Stimulated activated CD4-positive, alpha-beta T cell treated with anti-CD3 and anti-CD28 coated beads, Interleukin-15, amount 100 ng/mL, for 1 hour (primary cell): ENCODE data around the gene ABCG5.

ENCODE experiments used
- DNase-seq, 2 donors: peaks; one replicate each; pipeline ENCODE4 v3.0.0-alpha.2; 2020; ENCODE audit warnings: low read depth in 1 of 2, low spot score in 1 of 2

Gene ABCG5

GRCh38 chr2:43842866-43843226, 4.2 kb upstream of the ABCG5 start:
- DNase-seq = no peak

- DNase-seq = no peak
Measured at GRCh38 chr2:43841949-43842865, 3.6 kb upstream of the ABCG5 start.

- no peak for DNase-seq
Measured at GRCh38 chr2:43840965-43841364, 2.3 kb upstream of the ABCG5 start.

- DNase-seq = no peak
Measured at GRCh38 chr2:43839776-43840564, 1.3 kb upstream of the ABCG5 start.

GRCh38 chr2:43837831-43838559, 644 bp downstream of the ABCG5 start:
- DNase-seq = no peak

- no peak for DNase-seq
Measured at GRCh38 chr2:43837033-43837432, 1.6 kb downstream of the ABCG5 start.

GRCh38 chr2:43832457-43832856, 6.2 kb downstream of the ABCG5 start:
- no peak for DNase-seq

- DNase-seq = no peak
Measured at GRCh38 chr2:43831543-43832294, 6.9 kb downstream of the ABCG5 start.

GRCh38 chr2:43826305-43827250, 12.1 kb downstream of the ABCG5 start:
- no peak for DNase-seq

GRCh38 chr2:43825841-43826240, 12.8 kb downstream of the ABCG5 start:
- no peak for DNase-seq

GRCh38 chr2:43824951-43825493, 13.6 kb downstream of the ABCG5 start:
- no peak for DNase-seq

GRCh38 chr2:43824512-43824911, 14.1 kb downstream of the ABCG5 start:
- DNase-seq = no peak

- DNase-seq = no peak
Measured at GRCh38 chr2:43823751-43824150, 14.9 kb downstream of the ABCG5 start.

GRCh38 chr2:43822839-43823238, 15.8 kb downstream of the ABCG5 start:
- no peak for DNase-seq

GRCh38 chr2:43819491-43820163, 19.0 kb downstream of the ABCG5 start:
- DNase-seq = no peak

GRCh38 chr2:43818761-43819160, 19.9 kb downstream of the ABCG5 start:
- DNase-seq = no peak

- no peak for DNase-seq
Measured at GRCh38 chr2:43814711-43815110, 23.9 kb downstream of the ABCG5 start.

GRCh38 chr2:43812947-43813346, 25.7 kb downstream of the ABCG5 start:
- no peak for DNase-seq

- no peak for DNase-seq
Measured at GRCh38 chr2:43812006-43812405, 26.6 kb downstream of the ABCG5 start.
